Panc1 (cell line): ENCODE measurements around the gene TTC34.

Experiments used
- CTCF ChIP-seq: fragments of 450-650 bp; IDR thresholded peaks from 2 replicates; pipeline ENCODE4 v1.5.1; 2017; ENCODE audit warnings: mild to moderate bottlenecking
- SIN3A ChIP-seq: IDR thresholded peaks from 2 replicates; pipeline ENCODE4 v1.6.1; 2012; ENCODE audit warnings: low read depth, mild to moderate bottlenecking, low read length, moderate library complexity, borderline replicate concordance; ENCODE audit not compliant: insufficient read depth
- TCF7L2 ChIP-seq: IDR thresholded peaks from 2 replicates; pipeline ENCODE4 v1.6.1; 2011; ENCODE audit warnings: mild to moderate bottlenecking, low read depth, low read length, inconsistent platforms

GRCh38 chr1:2791027-2791760, 10.3 kb downstream of the TTC34 start:
- no peak for TF ChIP-seq CTCF
- no peak for TF ChIP-seq TCF7L2
- no peak for TF ChIP-seq SIN3A
